IPS-NIHi7 (cell line): ENCODE results near the gene GAGE12F.
"Not testable (repeated sequence)": the region's sequence is repeated elsewhere in the genome, so short reads cannot be mapped to it uniquely, and the experiment has no call there.

Experiments
- DNase-seq: peaks from one replicate; pipeline ENCODE4 v3.0.0; 2012; ENCODE audit warnings: mixed read lengths; ENCODE audit errors: extremely low spot score

The GAGE12F gene

GRCh38 chrX:49560542-49560941, at the start of gene GAGE12F:
GAGE12F (plus strand) TSS chrX:49560842; CDS start chrX:49561997, 1,155 bp downstream.
- not testable (repeated sequence) for DNase-seq

- not testable (repeated sequence) for DNase-seq
These were observed 28.8 kb upstream of the GAGE12F start, which contains the start of gene GAGE12C for GRCh38 chrX:49531877-49532276. GAGE12C (plus strand) TSS chrX:49532177; CDS start chrX:49533332, 1,155 bp downstream.

GRCh38 chrX:49541433-49541832, 19.2 kb upstream of the GAGE12F start, which contains the start of gene GAGE12D:
GAGE12D (plus strand) TSS chrX:49541733; CDS start chrX:49542888, 1,155 bp downstream.
- DNase-seq = not testable (repeated sequence)

- not testable (repeated sequence) for DNase-seq
These were observed 9.7 kb upstream of the GAGE12F start, which contains the start of gene GAGE12E for GRCh38 chrX:49550989-49551388. GAGE12E (plus strand) TSS chrX:49551289; CDS start chrX:49552444, 1,155 bp downstream.

GRCh38 chrX:49568728-49569127, 8.1 kb downstream of the GAGE12F start:
- DNase-seq = not testable (repeated sequence)

- not testable (repeated sequence) for DNase-seq
These were observed 8.5 kb downstream of the GAGE12F start for GRCh38 chrX:49569152-49569551.

GRCh38 chrX:49570100-49570499, 9.5 kb downstream of the GAGE12F start, which contains the start of gene GAGE12G:
GAGE12G (plus strand) TSS chrX:49570400; CDS start chrX:49571555, 1,155 bp downstream.
- DNase-seq = not testable (repeated sequence)

- DNase-seq = not testable (repeated sequence)
These were observed 19.0 kb downstream of the GAGE12F start, which contains the start of gene GAGE12H for GRCh38 chrX:49579649-49580048. GAGE12H (plus strand) TSS chrX:49579949; CDS start chrX:49581104, 1,155 bp downstream.

- not testable (repeated sequence) for DNase-seq
These were observed 28.6 kb downstream of the GAGE12F start, which contains the start of gene GAGE2A for GRCh38 chrX:49589196-49589595. GAGE2A (plus strand) TSS chrX:49589496; CDS start chrX:49590651, 1,155 bp downstream.

GRCh38 chrX:49589769-49590478, 29.3 kb downstream of the GAGE12F start:
- DNase-seq = not testable (repeated sequence)

- DNase-seq = not testable (repeated sequence)
These were observed 29.8 kb downstream of the GAGE12F start for GRCh38 chrX:49590488-49590887.

GRCh38 chrX:49598720-49599119, 38.1 kb downstream of the GAGE12F start, which contains the start of gene GAGE1:
GAGE1 (plus strand) TSS chrX:49599020; CDS start chrX:49600175, 1,155 bp downstream.
- DNase-seq = not testable (repeated sequence)

GRCh38 chrX:49610718-49611310, 50.2 kb downstream of the GAGE12F start:
- no peak for DNase-seq
